ENCODE results near the gene S100A1.
"Not testable (repeated sequence)": the region's sequence is repeated elsewhere in the genome, so short reads cannot be mapped to it uniquely, and the experiment has no call there.

The S100A1 gene

GRCh38 chr1:153626904-153627714 is 1.1 kb upstream of the S100A1 start, which contains the start of gene S100A13:
S100A13 (minus strand) TSS chr1:153627505; CDS start chr1:153626472, 1,033 bp downstream.
- peak; percentile 98 for DNase-seq
- in situ Hi-C loops (cut with HindIII; ENCODE audit: low pct_ligation_motif_present, low pct_unique_long_range_greater_than_20kb, low sequenced_read_pairs): no loop called here

GRCh38 chr1:153628638-153629342 is 556 bp downstream of the S100A1 start:
- in situ Hi-C loops (cut with HindIII; ENCODE audit: low pct_ligation_motif_present, low pct_unique_long_range_greater_than_20kb, low sequenced_read_pairs): no loop called here
- no peak for DNase-seq

- DNase-seq: no peak
- in situ Hi-C loops (cut with HindIII; ENCODE audit: low pct_ligation_motif_present, low pct_unique_long_range_greater_than_20kb, low sequenced_read_pairs): no loop called here
Observed at GRCh38 chr1:153629343-153629665, 1.1 kb downstream of the S100A1 start.

GRCh38 chr1:153629971-153630370 is 1.7 kb downstream of the S100A1 start:
- in situ Hi-C loops (cut with HindIII; ENCODE audit: low pct_ligation_motif_present, low pct_unique_long_range_greater_than_20kb, low sequenced_read_pairs): no loop called here
- DNase-seq: no peak

GRCh38 chr1:153630384-153630783 is 2.1 kb downstream of the S100A1 start:
- in situ Hi-C loops (cut with HindIII; ENCODE audit: low pct_ligation_motif_present, low pct_unique_long_range_greater_than_20kb, low sequenced_read_pairs): no loop called here

GRCh38 chr1:153631047-153632022 is 3.1 kb downstream of the S100A1 start:
- no peak for DNase-seq
- in situ Hi-C loops (cut with HindIII; ENCODE audit: low pct_ligation_motif_present, low pct_unique_long_range_greater_than_20kb, low sequenced_read_pairs): no loop called here

More at GRCh38 chr1:153630384-153630783, 2.1 kb downstream of the S100A1 start:
- no peak for DNase-seq

GRCh38 chr1:153633161-153633753 is 5.0 kb downstream of the S100A1 start:
- DNase-seq: no peak
- in situ Hi-C loops (cut with HindIII; ENCODE audit: low pct_ligation_motif_present, low pct_unique_long_range_greater_than_20kb, low sequenced_read_pairs): no loop called here

GRCh38 chr1:153633754-153634665 is 5.8 kb downstream of the S100A1 start, which contains the start of gene CHTOP:
CHTOP (plus strand) TSS chr1:153634066; CDS start chr1:153636589, 2,523 bp downstream.
- peak; percentile 99 for DNase-seq
- in situ Hi-C loops (cut with HindIII; ENCODE audit: low pct_ligation_motif_present, low pct_unique_long_range_greater_than_20kb, low sequenced_read_pairs): no loop called here

- DNase-seq: no peak
- in situ Hi-C loops (cut with HindIII; ENCODE audit: low pct_ligation_motif_present, low pct_unique_long_range_greater_than_20kb, low sequenced_read_pairs): no loop called here
Observed at GRCh38 chr1:153635872-153636271, 7.6 kb downstream of the S100A1 start.

GRCh38 chr1:153636312-153636711 is 8.1 kb downstream of the S100A1 start:
- in situ Hi-C loops (cut with HindIII; ENCODE audit: low pct_ligation_motif_present, low pct_unique_long_range_greater_than_20kb, low sequenced_read_pairs): no loop called here
- no peak for DNase-seq

GRCh38 chr1:153638261-153638660 is 10.0 kb downstream of the S100A1 start:
- no peak for DNase-seq
- in situ Hi-C loops (cut with HindIII; ENCODE audit: low pct_ligation_motif_present, low pct_unique_long_range_greater_than_20kb, low sequenced_read_pairs): no loop called here

- DNase-seq: no peak
- in situ Hi-C loops (cut with HindIII; ENCODE audit: low pct_ligation_motif_present, low pct_unique_long_range_greater_than_20kb, low sequenced_read_pairs): no loop called here
Observed at GRCh38 chr1:153639280-153639679, 11.0 kb downstream of the S100A1 start.

- DNase-seq; in situ Hi-C loops (cut with HindIII; ENCODE audit: low pct_ligation_motif_present, low pct_unique_long_range_greater_than_20kb, low sequenced_read_pairs): not testable (repeated sequence)
Observed at GRCh38 chr1:153640213-153640612, 12.0 kb downstream of the S100A1 start.

- DNase-seq: no peak
- in situ Hi-C loops (cut with HindIII; ENCODE audit: low pct_ligation_motif_present, low pct_unique_long_range_greater_than_20kb, low sequenced_read_pairs): no loop called here
Observed at GRCh38 chr1:153640861-153641260, 12.6 kb downstream of the S100A1 start.

GRCh38 chr1:153642161-153642560 is 13.9 kb downstream of the S100A1 start:
- DNase-seq: no peak
- in situ Hi-C loops (cut with HindIII; ENCODE audit: low pct_ligation_motif_present, low pct_unique_long_range_greater_than_20kb, low sequenced_read_pairs): no loop called here

- in situ Hi-C loops (cut with HindIII; ENCODE audit: low pct_ligation_motif_present, low pct_unique_long_range_greater_than_20kb, low sequenced_read_pairs): no loop called here
- no peak for DNase-seq
Observed at GRCh38 chr1:153643100-153643499, 14.9 kb downstream of the S100A1 start.

- in situ Hi-C loops (cut with HindIII; ENCODE audit: low pct_ligation_motif_present, low pct_unique_long_range_greater_than_20kb, low sequenced_read_pairs): no loop called here
- no peak for DNase-seq
Observed at GRCh38 chr1:153643816-153644215, 15.6 kb downstream of the S100A1 start.

Measured in ACHN (cell line).